IMR-90 (cell line): Measurements from ENCODE around the gene ATP9B.

ENCODE experiments used
- BHLHE40 ChIP-seq: fragments of 150-350 bp; IDR thresholded peaks from 2 replicates; pipeline ENCODE4 v1.6.1; 2016; ENCODE audit warnings: mild to moderate bottlenecking, low read depth, low read length
- CEBPB ChIP-seq: IDR thresholded peaks from 2 replicates; pipeline ENCODE4 v1.6.1; 2012; ENCODE audit warnings: low read depth, low read length, improper control_type of control experiment
- CHD1 ChIP-seq: IDR thresholded peaks from 2 replicates; pipeline ENCODE4 v1.6.1; 2012; ENCODE audit warnings: low read depth, low read length, improper control_type of control experiment
- CTCF ChIP-seq: conservative IDR thresholded peaks from 2 replicates; pipeline ENCODE4 v1.5.1; 2012; ENCODE audit warnings: mild to moderate bottlenecking, low read depth, low read length, improper control_type of control experiment
- ELK1 ChIP-seq: fragments of 150-350 bp; IDR thresholded peaks from 2 replicates; pipeline ENCODE4 v1.6.1; 2016; ENCODE audit warnings: low read depth, mild to moderate bottlenecking, low read length, moderate library complexity, borderline replicate concordance
- MAZ ChIP-seq: IDR thresholded peaks from 2 replicates; pipeline ENCODE4 v1.6.1; 2012; ENCODE audit warnings: low read depth, mild to moderate bottlenecking, low read length, improper control_type of control experiment, moderate library complexity, borderline replicate concordance
- MXI1 ChIP-seq: IDR thresholded peaks from 2 replicates; pipeline ENCODE4 v1.6.1; 2012; ENCODE audit warnings: low read depth, mild to moderate bottlenecking, low read length, moderate library complexity, borderline replicate concordance
- POLR2A ChIP-seq: IDR thresholded peaks from 2 replicates; pipeline ENCODE4 v1.6.1; 2012; ENCODE audit warnings: mild to moderate bottlenecking, low read depth, low read length
- RAD21 ChIP-seq: IDR thresholded peaks from 2 replicates; pipeline ENCODE4 v1.6.1; 2012; ENCODE audit warnings: low read length, improper control_type of control experiment
- RCOR1 ChIP-seq: IDR thresholded peaks from 2 replicates; pipeline ENCODE4 v1.6.1; 2012; ENCODE audit warnings: mild to moderate bottlenecking, low read length, improper control_type of control experiment; ENCODE audit not compliant: insufficient replicate concordance
- SMC3 ChIP-seq: fragments of 150-350 bp; IDR thresholded peaks from 2 replicates; pipeline ENCODE4 v1.6.1; 2016; ENCODE audit warnings: low read depth, mild to moderate bottlenecking, antibody characterized with exemption, low read length, moderate library complexity
- TF ChIP-seq, protein P1 (sequence below): fragments of 150-350 bp; IDR thresholded peaks from 2 replicates; pipeline ENCODE4 v1.6.1; 2017; ENCODE audit warnings: mild to moderate bottlenecking, antibody characterized with exemption, low read length, low read depth

GRCh38 chr18:79259218-79259617, 190.0 kb downstream of the ATP9B start:
- TF ChIP-seq SMC3 (no peak), CTCF (no peak), POLR2A (no peak), MAZ (no peak), RCOR1 (no peak), RAD21 (no peak), CEBPB (no peak), ELK1 (no peak), CHD1 (no peak), BHLHE40 (no peak), MXI1 (no peak)
- TF ChIP-seq, protein P1, sequence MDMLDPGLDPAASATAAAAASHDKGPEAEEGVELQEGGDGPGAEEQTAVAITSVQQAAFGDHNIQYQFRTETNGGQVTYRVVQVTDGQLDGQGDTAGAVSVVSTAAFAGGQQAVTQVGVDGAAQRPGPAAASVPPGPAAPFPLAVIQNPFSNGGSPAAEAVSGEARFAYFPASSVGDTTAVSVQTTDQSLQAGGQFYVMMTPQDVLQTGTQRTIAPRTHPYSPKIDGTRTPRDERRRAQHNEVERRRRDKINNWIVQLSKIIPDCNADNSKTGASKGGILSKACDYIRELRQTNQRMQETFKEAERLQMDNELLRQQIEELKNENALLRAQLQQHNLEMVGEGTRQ, result no peak
